PC-9 (cell line): Measurements from ENCODE around the gene MXRA8. TPM values are rescaled to one million over a fixed set of nuclear protein-coding genes. Genes with fewer than 3 reads are reported as not detected.
A peak's percentile ranks its signal among the peaks of the same experiment; 100 is the strongest.

ENCODE experiments used
- BruUV-seq: library from RNA; stranded (reverse); fragments of 400-500 nt; replicated peaks from 2 replicates; lab custom pipeline; 2021; lab: Mats Ljungman, UMichigan
- CTCF ChIA-PET: fragments of 300-600 bp; sonication (Branson Sonifier 250); formaldehyde crosslinking; loops from one replicate; lab custom pipeline; 2022; ENCODE audit warnings: antibody characterized with exemption; lab: Charles Lee
- POLR2A ChIA-PET: fragments of 300-600 bp; sonication (Branson Sonifier 250); formaldehyde crosslinking; loops from one replicate; lab custom pipeline; 2022; ENCODE audit warnings: antibody characterized with exemption; ENCODE audit not compliant: unreplicated experiment; lab: Charles Lee
- DNase-seq, 2 experiments: peaks; one replicate each; pipeline versions ENCODE4 v3.0.0 to v3.0.0-alpha.2; 2015 to 2022; ENCODE audit warnings: mixed read lengths in 1 of 2
- H2AFZ ChIP-seq: fragments of 200-600 bp; sonication (generic); 2 replicates; pipeline ENCODE4 v1.8.1; 2017; ENCODE audit warnings: antibody characterized with exemption
- H3F3A ChIP-seq: fragments of 200-600 bp; sonication (generic); 2 replicates; pipeline ENCODE4 v1.8.1; 2017; ENCODE audit warnings: antibody characterized with exemption, mild to moderate bottlenecking, low read depth; ENCODE audit not compliant: insufficient read depth
- H3K27ac ChIP-seq: fragments of 200-600 bp; sonication (generic); 2 replicates; pipeline ENCODE4 v1.6.1; 2016; ENCODE audit warnings: mixed run types
- H3K27me3 ChIP-seq: fragments of 200-600 bp; sonication (generic); 2 replicates; pipeline ENCODE4 v1.6.1; 2016; ENCODE audit warnings: low read depth, mixed run types; ENCODE audit not compliant: insufficient read depth
- H3K36me3 ChIP-seq: fragments of 200-600 bp; sonication (generic); 2 replicates; pipeline ENCODE4 v1.6.1; 2016; ENCODE audit warnings: low read depth, mixed run types
- H3K4me1 ChIP-seq: fragments of 200-600 bp; sonication (generic); replicated peaks from 2 replicates; pipeline ENCODE4 v1.6.1; 2016; ENCODE audit warnings: mixed run types; ENCODE audit not compliant: insufficient read depth
- H3K4me2 ChIP-seq: fragments of 200-600 bp; sonication (generic); 2 replicates; pipeline ENCODE4 v1.6.1; 2017; ENCODE audit warnings: mixed run types
- H3K4me3 ChIP-seq: fragments of 200-600 bp; sonication (generic); 2 replicates; pipeline ENCODE4 v1.6.1; 2016; ENCODE audit warnings: mixed run types
- H3K79me2 ChIP-seq: fragments of 200-600 bp; sonication (generic); 2 replicates; pipeline ENCODE4 v1.6.1; 2017; ENCODE audit warnings: low read depth, mixed run types
- H3K9me2 ChIP-seq: fragments of 200-600 bp; sonication (generic); 2 replicates; pipeline ENCODE4 v1.8.1; 2017; ENCODE audit warnings: mild to moderate bottlenecking; ENCODE audit not compliant: insufficient read depth
- H3K9me3 ChIP-seq: fragments of 200-600 bp; sonication (generic); 2 replicates; pipeline ENCODE4 v1.8.1; 2016; ENCODE audit warnings: low read depth; ENCODE audit not compliant: insufficient read depth
- H4K20me1 ChIP-seq: fragments of 200-600 bp; sonication (generic); 2 replicates; pipeline ENCODE4 v1.8.1; 2017; ENCODE audit not compliant: insufficient read depth
- CTCF ChIP-seq: fragments of 200-600 bp; sonication (generic); conservative IDR thresholded peaks from 2 replicates; pipeline ENCODE4 v1.6.1; 2017; ENCODE audit warnings: mixed run types, antibody characterized with exemption, mild to moderate bottlenecking, moderate library complexity
- EZH2 ChIP-seq: fragments of 200-600 bp; sonication (generic); IDR thresholded peaks from 2 replicates; pipeline ENCODE4 v1.8.0; 2017; ENCODE audit warnings: antibody characterized with exemption, low read depth
- intact Hi-C: fragments of 100-400 bp; cut with micrococcal nuclease; formaldehyde crosslinking; loops from one replicate; pipeline ENCODE4 v1.10.0; 2022; ENCODE audit not compliant: unreplicated experiment
- total RNA-seq: library from RNA; stranded (reverse); gene quantifications from 2 replicates; pipeline ENCODE4 v1.2.3, GENCODE V29; 2021

Gene MXRA8
- total RNA-seq, 1 experiment from 2014 or later, result 0.55 TPM

- Histone ChIP-seq H3K9me3 (no peaks in the 10 kb centered on the region), H3K4me1 (peaks cover 25% of the 10 kb centered on the region), H3K27me3 (no peaks in the 10 kb centered on the region), H3F3A (peaks cover 56% of the 10 kb centered on the region), H2AFZ (peak overlapping the region; percentile 63; the same call in 1 of the 2 replicates), H3K4me2 (peak overlapping the region; percentile 81), H3K9me2 (no peaks in the 10 kb centered on the region), H3K79me2 (peaks cover 69% of the 10 kb centered on the region), H4K20me1 (peaks cover 7% of the 10 kb centered on the region), H3K27ac (peak overlapping the region; percentile 24), H3K4me3 (peak overlapping the region; percentile 80), H3K36me3 (peaks cover 33% of the 10 kb centered on the region)
- DNase-seq, result no peak
- no TSS peak for BruUV-seq
- ChIA-PET CTCF (no interaction called here), POLR2A (no interaction called here)
- no peak for TF ChIP-seq EZH2
- no peak for TF ChIP-seq CTCF
- intact Hi-C loops, result loop anchor here (2.0 kb wide), 1 partner anchor 71 kb away; the partner anchor contains the start of gene ATAD3B
These were observed 41.7 kb upstream of the MXRA8 start for GRCh38 chr1:1399872-1400575.

DNA sequence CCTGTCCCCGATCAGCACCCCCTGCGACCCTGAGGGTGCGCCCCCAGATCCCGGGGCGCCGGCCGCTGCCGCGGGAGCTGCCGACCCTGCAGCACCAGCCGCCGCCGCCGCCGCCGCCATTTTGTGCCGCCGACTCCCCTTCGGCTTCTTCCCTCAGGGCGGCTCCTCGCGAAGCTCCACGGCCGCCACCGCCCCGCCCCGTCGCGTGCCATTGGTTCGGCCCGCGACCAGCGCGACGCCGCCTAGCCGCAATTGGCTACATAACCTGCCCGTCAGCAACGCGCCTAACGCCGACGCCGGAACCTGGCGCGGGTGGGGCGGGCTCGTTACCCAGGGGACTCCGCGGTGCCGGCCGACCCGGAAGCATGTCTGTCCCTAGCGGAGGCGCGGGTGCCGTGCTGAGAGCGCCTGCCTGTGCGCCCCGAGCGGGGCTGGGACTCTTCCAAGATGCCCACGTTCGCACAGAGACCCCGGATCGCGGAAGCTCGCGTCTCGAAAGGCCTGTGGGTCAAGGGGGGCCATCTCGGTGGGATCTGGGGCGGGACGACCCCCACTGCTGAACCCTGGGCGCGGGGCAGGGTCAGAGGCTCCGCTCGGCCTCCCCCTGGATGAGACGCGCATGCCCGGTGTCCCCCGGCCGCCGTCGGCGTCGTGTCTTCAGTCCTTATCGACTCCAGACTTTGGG, 41.0 kb upstream of the MXRA8 start, which contains the start of gene CCNL2:
TSS of gene CCNL2 (minus strand) at position 149 of the 685 bp plus-strand sequence. CDS start at position 120, 29 bp downstream.
- CTCF ChIA-PET, result interaction anchor here (0.8 kb wide), 1 partner anchor 33 kb away, joined by 3 read pairs; no protein-coding TSS in a partner anchor

More for the DNA sequence above, 41.0 kb upstream of the MXRA8 start, which contains the start of gene CCNL2:
- H3K27ac ChIP-seq, result peak within 1 kb of the TSS; percentile 36
- TF ChIP-seq EZH2, result no peak
- TF ChIP-seq CTCF, result peak; percentile 33; the same call in 1 of the 2 replicates
- peak; percentile 90 to 98 for DNase-seq
- peaks cover 9% of the 10 kb centered on the region for H4K20me1 ChIP-seq
- H3K36me3 ChIP-seq, result peaks cover 29% of the 10 kb centered on the region
- H3F3A ChIP-seq, result peaks cover 50% of the 10 kb centered on the region
- H3K27me3 ChIP-seq, result no peaks in the 10 kb centered on the region
- intact Hi-C loops, result loop anchor here (2.0 kb wide), 1 partner anchor 71 kb away; the partner anchor contains the start of gene ATAD3B
- no TSS peak for BruUV-seq
- peaks cover 25% of the 10 kb centered on the region for H3K4me1 ChIP-seq
- H3K79me2 ChIP-seq, result peaks cover 67% of the 10 kb centered on the region
- peak within 1 kb of the TSS; percentile 80 for H3K4me3 ChIP-seq
- no peaks in the 10 kb centered on the region for H3K9me3 ChIP-seq
- no peaks in the 10 kb centered on the region for H3K9me2 ChIP-seq
- H2AFZ ChIP-seq, result peak within 1 kb of the TSS; percentile 87
- H3K4me2 ChIP-seq, result peak within 1 kb of the TSS; percentile 94
- POLR2A ChIA-PET, result interaction anchor here (0.7 to 1.0 kb wide), 3 partner anchors 24 to 325 kb away, joined by 4 to 5 read pairs (median 4); partner anchors contain the start of genes AURKAIP1 and CDK11A
